AG10803 (cell line): Measurements from ENCODE around the gene SDHAF3.
"Not testable (repeated sequence)": the region's sequence is repeated elsewhere in the genome, so short reads cannot be mapped to it uniquely, and the experiment has no call there.

Source experiments
- DNase-seq: peaks from one replicate; pipeline ENCODE4 v3.0.0; 2010; ENCODE audit warnings: low read depth
- H3K4me3 ChIP-seq: 2 replicates; pipeline ENCODE4 v1.5.1; 2011; ENCODE audit warnings: mild to moderate bottlenecking, low read length, control low read depth
- CTCF ChIP-seq: conservative IDR thresholded peaks from 2 replicates; pipeline ENCODE4 v1.5.1; 2011; ENCODE audit warnings: mild to moderate bottlenecking, low read length, control low read depth, inconsistent platforms

SDHAF3 gene

GRCh38 chr7:97187067-97187466 lies 69.6 kb downstream of the SDHAF3 start:
- H3K4me3 ChIP-seq: no peak overlapping the region
- peak; percentile 67 for DNase-seq

GRCh38 chr7:97196174-97196573 lies 78.7 kb downstream of the SDHAF3 start:
- DNase-seq, H3K4me3 ChIP-seq: not testable (repeated sequence)

More at GRCh38 chr7:97187067-97187466, 69.6 kb downstream of the SDHAF3 start:
- TF ChIP-seq CTCF: no peak

GRCh38 chr7:97198596-97198995 lies 81.1 kb downstream of the SDHAF3 start:
- no peak overlapping the region for H3K4me3 ChIP-seq
- DNase-seq: no peak
- no peak for TF ChIP-seq CTCF

DNA sequence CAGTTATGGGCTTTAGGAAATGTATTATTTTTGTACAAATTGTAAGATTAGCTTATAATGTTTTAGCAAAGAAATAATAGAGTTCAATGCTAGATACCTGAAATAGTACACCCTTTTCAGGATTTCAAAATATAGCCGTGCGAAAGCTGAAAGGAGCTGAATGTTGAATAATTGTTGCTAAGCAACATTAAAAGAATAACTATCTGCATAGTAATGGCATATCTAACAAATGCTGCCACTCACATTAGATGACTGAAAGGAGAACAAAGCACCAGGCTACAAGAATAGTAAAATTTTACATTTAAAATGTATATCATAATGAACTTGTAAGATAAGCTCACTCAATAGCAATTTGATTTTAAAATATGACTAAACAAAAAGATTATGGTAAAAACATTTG lies 82.5 kb downstream of the SDHAF3 start:
- no peak for TF ChIP-seq CTCF
- H3K4me3 ChIP-seq: no peak overlapping the region
- no peak for DNase-seq

- no peak overlapping the region for H3K4me3 ChIP-seq
- no peak for DNase-seq
- TF ChIP-seq CTCF: no peak
Observed at GRCh38 chr7:97203957-97204356, 86.5 kb downstream of the SDHAF3 start.

DNA sequence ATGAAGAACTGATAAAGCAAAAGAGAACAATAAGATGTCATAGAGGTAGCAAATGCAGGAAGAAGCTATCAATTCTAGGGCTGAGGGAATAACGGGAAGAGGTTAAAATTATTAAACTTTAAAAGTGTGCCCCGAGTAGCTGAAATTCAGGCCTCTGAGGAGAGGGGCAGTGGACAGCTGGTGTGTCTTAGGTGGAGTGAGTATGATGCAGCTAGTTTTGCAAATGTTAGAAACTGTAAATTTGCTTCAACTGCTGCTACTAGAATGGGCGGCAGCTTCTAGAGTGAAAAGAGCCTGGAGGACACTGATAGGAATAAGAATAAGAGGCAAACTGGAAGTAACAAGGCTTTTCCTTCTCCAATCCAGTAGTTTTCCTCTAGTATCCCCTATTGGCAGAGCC lies 87.3 kb downstream of the SDHAF3 start:
- no peak for DNase-seq
- no peak for TF ChIP-seq CTCF

GRCh38 chr7:97215556-97215955 lies 98.1 kb downstream of the SDHAF3 start:
- no peak for DNase-seq
- no peak for TF ChIP-seq CTCF
- H3K4me3 ChIP-seq: no peak overlapping the region

More for the DNA sequence above, 87.3 kb downstream of the SDHAF3 start:
- no peak overlapping the region for H3K4me3 ChIP-seq

DNA sequence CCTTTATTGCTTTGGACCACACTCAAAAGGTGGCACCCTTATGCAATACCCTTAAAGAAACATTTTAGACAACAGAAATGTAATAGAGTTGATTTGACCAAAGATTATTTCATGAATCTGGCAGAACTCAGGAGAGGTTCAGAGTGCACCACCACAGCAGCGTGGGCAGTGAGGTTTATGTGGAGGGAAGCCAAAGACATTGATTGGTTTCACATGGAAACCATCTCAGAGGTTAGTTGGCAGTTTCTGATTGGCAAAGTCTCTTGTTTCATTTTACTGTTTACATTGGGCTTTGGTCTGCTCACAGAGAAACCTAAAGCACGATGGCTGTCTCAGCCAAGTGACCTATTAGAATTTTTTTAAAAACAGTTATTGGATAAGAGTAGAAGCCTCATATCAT lies 101.3 kb downstream of the SDHAF3 start:
- TF ChIP-seq CTCF: no peak
- H3K4me3 ChIP-seq: no peak overlapping the region

More for the DNA sequence above, 101.3 kb downstream of the SDHAF3 start:
- DNase-seq: no peak
